ENCODE results near the gene KRTAP9-6.

The KRTAP9-6 gene

DNA sequence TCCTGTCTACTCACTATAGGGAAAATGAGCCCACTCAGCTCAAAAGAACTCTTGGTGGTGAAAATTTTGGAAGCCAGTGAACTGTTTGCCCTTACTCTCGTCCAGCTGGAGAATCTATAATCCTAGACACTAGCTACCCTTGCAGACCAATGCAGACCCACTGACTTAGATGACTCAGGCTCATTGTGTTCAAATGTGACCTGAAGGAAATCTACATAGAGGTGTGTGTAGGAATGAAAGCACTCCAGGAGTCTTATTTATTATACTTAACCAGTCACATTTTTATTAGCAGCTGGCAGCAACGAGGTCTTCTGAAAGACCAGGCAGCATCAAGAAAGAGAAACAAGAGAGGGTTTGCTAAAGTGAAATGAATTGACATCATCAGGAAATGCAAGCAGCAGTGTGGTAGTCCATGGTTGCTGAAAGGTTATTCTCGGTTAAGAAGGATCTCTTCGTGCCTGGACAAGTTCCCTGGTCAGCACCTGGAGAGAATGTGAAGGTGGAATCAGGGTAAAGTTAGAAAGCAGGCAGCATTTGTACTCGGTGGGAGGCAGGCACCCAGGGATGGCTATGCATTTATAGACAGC, 36.1 kb downstream of the KRTAP9-6 start:
- Histone ChIP-seq H3K4me3 (ENCODE audit: low read depth, low read length, poor library complexity, severe bottlenecking) (no peak overlapping the region), H3K9me2 (ENCODE audit: low read depth, low read length) (no peaks in the 10 kb centered on the region), H3F3A (ENCODE audit: insufficient read depth, low read length) (no peaks in the 10 kb centered on the region), H3K4me1 (ENCODE audit: insufficient read depth, low read length, severe bottlenecking) (no peaks in the 10 kb centered on the region), H2AFZ (ENCODE audit: low read length) (no peak overlapping the region), H3K79me2 (ENCODE audit: insufficient read depth, low read length) (no peaks in the 10 kb centered on the region), H3K9ac (ENCODE audit: low read length) (no peak overlapping the region), H3K36me3 (ENCODE audit: insufficient read depth, low read length) (no peaks in the 10 kb centered on the region), H3K27ac (ENCODE audit: low read depth, low read length, poor library complexity, severe bottlenecking) (no peak overlapping the region), H4K20me1 (ENCODE audit: insufficient read depth, low read length) (no peaks in the 10 kb centered on the region), H3K4me2 (ENCODE audit: low read length) (no peak overlapping the region), H3K27me3 (ENCODE audit: insufficient read depth, low read length) (no peaks in the 10 kb centered on the region), H3K9me3 (ENCODE audit: low read length) (no peaks in the 10 kb centered on the region)
- TF ChIP-seq, protein P1, sequence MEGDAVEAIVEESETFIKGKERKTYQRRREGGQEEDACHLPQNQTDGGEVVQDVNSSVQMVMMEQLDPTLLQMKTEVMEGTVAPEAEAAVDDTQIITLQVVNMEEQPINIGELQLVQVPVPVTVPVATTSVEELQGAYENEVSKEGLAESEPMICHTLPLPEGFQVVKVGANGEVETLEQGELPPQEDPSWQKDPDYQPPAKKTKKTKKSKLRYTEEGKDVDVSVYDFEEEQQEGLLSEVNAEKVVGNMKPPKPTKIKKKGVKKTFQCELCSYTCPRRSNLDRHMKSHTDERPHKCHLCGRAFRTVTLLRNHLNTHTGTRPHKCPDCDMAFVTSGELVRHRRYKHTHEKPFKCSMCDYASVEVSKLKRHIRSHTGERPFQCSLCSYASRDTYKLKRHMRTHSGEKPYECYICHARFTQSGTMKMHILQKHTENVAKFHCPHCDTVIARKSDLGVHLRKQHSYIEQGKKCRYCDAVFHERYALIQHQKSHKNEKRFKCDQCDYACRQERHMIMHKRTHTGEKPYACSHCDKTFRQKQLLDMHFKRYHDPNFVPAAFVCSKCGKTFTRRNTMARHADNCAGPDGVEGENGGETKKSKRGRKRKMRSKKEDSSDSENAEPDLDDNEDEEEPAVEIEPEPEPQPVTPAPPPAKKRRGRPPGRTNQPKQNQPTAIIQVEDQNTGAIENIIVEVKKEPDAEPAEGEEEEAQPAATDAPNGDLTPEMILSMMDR (IDR thresholded peaks at IDR 0.05; ENCODE audit: low read length): no peak
- no peak for TF ChIP-seq EZH2 (IDR thresholded peaks at IDR 0.05; ENCODE audit: borderline replicate concordance, low read length)

DNA sequence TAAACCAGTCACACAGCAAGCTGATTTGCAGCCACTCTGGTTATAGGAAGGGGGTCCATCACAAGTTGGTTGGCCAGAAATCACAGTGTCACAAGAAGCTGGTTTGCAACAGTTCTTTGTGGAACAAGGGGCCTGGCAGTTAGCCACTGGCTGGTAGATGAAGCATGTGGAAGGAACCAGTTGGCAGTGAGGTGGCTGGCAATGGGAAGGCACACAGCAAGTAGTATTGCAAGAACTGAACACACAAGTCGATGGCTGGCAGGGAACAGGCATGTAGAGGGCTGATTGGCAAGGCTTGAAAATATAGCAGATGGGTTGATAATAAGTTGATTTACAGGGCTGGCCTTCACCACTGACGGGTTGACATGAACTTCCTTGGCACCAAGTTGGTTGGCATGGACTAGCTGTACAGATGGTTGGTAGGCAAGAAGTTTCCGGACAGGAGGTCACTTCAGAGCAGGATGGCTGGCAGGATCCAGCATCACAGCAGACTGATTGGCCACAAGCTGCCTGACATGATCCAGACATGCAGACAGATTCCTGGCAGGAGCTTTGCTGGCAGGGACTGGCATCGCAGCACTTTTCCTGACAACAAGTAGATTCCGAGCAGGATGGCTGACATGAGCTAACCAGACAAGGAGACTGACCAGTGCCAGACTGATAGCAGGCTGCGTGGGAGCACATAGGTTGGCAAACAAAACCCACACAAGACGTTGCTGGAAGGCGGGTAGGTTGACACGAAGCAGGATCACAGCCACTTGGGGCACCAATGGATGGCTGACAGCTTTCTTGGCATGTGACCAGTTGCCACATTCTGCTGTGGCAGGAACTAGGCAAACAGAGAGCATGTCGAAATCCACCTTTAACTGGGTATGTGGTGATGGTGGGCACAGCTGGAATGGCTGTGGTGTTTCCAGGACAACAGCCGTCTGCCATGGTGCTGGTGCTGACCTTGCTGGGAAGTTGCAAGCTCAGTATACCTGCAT, 37.0 kb downstream of the KRTAP9-6 start, which contains the start of gene KRTAP29-1:
TSS of gene KRTAP29-1 (minus strand) at position 936 of the 986 bp plus-strand sequence. CDS start at position 936, 0 bp downstream.
- Histone ChIP-seq H2AFZ (ENCODE audit: low read length) (no peak within 1 kb of the TSS), H3K4me1 (ENCODE audit: insufficient read depth, low read length, severe bottlenecking) (no peaks in the 10 kb centered on the region), H3K9me3 (ENCODE audit: low read length) (no peaks in the 10 kb centered on the region), H3K36me3 (ENCODE audit: insufficient read depth, low read length) (no peaks in the 10 kb centered on the region), H3K9me2 (ENCODE audit: low read depth, low read length) (no peaks in the 10 kb centered on the region), H3K79me2 (ENCODE audit: insufficient read depth, low read length) (no peaks in the 10 kb centered on the region), H3K9ac (ENCODE audit: low read length) (no peak within 1 kb of the TSS), H3K27ac (ENCODE audit: low read depth, low read length, poor library complexity, severe bottlenecking) (no peak within 1 kb of the TSS), H3K27me3 (ENCODE audit: insufficient read depth, low read length) (no peaks in the 10 kb centered on the region), H3F3A (ENCODE audit: insufficient read depth, low read length) (no peaks in the 10 kb centered on the region), H3K4me3 (ENCODE audit: low read depth, low read length, poor library complexity, severe bottlenecking) (no peak within 1 kb of the TSS), H3K4me2 (ENCODE audit: low read length) (no peak within 1 kb of the TSS), H4K20me1 (ENCODE audit: insufficient read depth, low read length) (no peaks in the 10 kb centered on the region)
- TF ChIP-seq EZH2 (IDR thresholded peaks at IDR 0.05; ENCODE audit: borderline replicate concordance, low read length): no peak
- TF ChIP-seq, protein P1 (IDR thresholded peaks at IDR 0.05; ENCODE audit: low read length): no peak

DNA sequence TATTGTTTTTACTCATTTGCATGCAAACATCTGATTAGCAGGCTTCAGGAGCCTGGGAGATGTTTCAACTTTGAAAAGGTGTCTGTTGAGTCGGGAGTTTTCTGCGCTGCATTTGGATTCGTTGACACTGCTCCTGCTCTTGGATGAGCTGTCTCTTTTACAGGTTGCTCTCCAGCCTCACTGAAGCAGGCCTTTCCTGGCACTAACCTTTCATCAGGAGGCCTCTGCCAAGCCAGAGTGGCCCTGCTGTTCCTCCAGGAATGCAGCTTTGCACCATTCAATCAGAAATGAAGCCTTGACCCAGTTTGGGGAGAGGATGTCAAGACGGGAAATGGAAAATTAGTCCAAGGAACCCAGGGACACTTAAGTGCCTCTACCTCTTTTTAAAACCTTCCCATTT, 37.8 kb downstream of the KRTAP9-6 start:
- Histone ChIP-seq H2AFZ (ENCODE audit: low read length) (no peak overlapping the region), H3K9ac (ENCODE audit: low read length) (no peak overlapping the region), H3K36me3 (ENCODE audit: insufficient read depth, low read length) (no peaks in the 10 kb centered on the region), H3K4me1 (ENCODE audit: insufficient read depth, low read length, severe bottlenecking) (peaks cover 1% of the 10 kb centered on the region), H3K9me2 (ENCODE audit: low read depth, low read length) (no peaks in the 10 kb centered on the region), H3F3A (ENCODE audit: insufficient read depth, low read length) (no peaks in the 10 kb centered on the region), H3K27me3 (ENCODE audit: insufficient read depth, low read length) (no peaks in the 10 kb centered on the region), H4K20me1 (ENCODE audit: insufficient read depth, low read length) (no peaks in the 10 kb centered on the region), H3K79me2 (ENCODE audit: insufficient read depth, low read length) (no peaks in the 10 kb centered on the region), H3K27ac (ENCODE audit: low read depth, low read length, poor library complexity, severe bottlenecking) (no peak overlapping the region), H3K4me3 (ENCODE audit: low read depth, low read length, poor library complexity, severe bottlenecking) (no peak overlapping the region), H3K9me3 (ENCODE audit: low read length) (no peaks in the 10 kb centered on the region), H3K4me2 (ENCODE audit: low read length) (no peak overlapping the region)
- TF ChIP-seq, protein P1 (IDR thresholded peaks at IDR 0.05; ENCODE audit: low read length): no peak
- no peak for TF ChIP-seq EZH2 (IDR thresholded peaks at IDR 0.05; ENCODE audit: borderline replicate concordance, low read length)
